Natural killer cell (primary cell): Measurements from ENCODE around the gene PRLH. TPM values are rescaled to one million over a fixed set of nuclear protein-coding genes. Genes with fewer than 3 reads are reported as not detected.

Source experiments
- ATAC-seq, 3 donors: fragments of 150-1000 bp in 2 of 3; fragments of 200-7000 bp in 1 of 3; cut with Tn5 transposase; 1 replicate in 1 of 3; 2 replicates in 2 of 3; pipeline ENCODE4 v1.10.0; 2021; ENCODE audit warnings: mild to moderate bottlenecking in 2 of 3, moderate library complexity in 2 of 3
- DNase-seq, 2 donors: peaks; one replicate each; pipeline versions ENCODE4 v3.0.0 to v3.0.0-alpha.2; 2013 to 2021; ENCODE audit warnings: mixed read lengths in 1 of 2
- H3K27ac ChIP-seq: one replicate; pipeline ENCODE4 v1.5.1; 2013; ENCODE audit warnings: mild to moderate bottlenecking, low read length
- H3K27me3 ChIP-seq: one replicate; pipeline ENCODE4 v1.6.1; 2013; ENCODE audit warnings: low read length; ENCODE audit not compliant: control insufficient read depth, insufficient read depth
- H3K36me3 ChIP-seq: one replicate; pipeline ENCODE4 v1.6.1; 2013; ENCODE audit warnings: low read length; ENCODE audit not compliant: control insufficient read depth, insufficient read depth
- H3K4me1 ChIP-seq: one replicate; pipeline ENCODE4 v1.6.1; 2013; ENCODE audit warnings: low read length; ENCODE audit not compliant: control insufficient read depth, insufficient read depth
- H3K4me3 ChIP-seq: one replicate; pipeline ENCODE4 v1.5.1; 2013; ENCODE audit warnings: low read length
- H3K9me3 ChIP-seq: one replicate; pipeline ENCODE4 v1.6.1; 2013; ENCODE audit warnings: low read length; ENCODE audit not compliant: control insufficient read depth, insufficient read depth
- H3K27ac Mint-ChIP-seq, 2 donors: one replicate each; pipeline ENCODE4 v1.8.0; 2022; ENCODE audit warnings: mild to moderate bottlenecking in 2 of 2, mixed read lengths in 2 of 2, moderate library complexity in 1 of 2
- H3K27me3 Mint-ChIP-seq, 2 donors: one replicate each; pipeline ENCODE4 v1.8.0; 2022; ENCODE audit warnings: low read depth in 2 of 2, mixed read lengths in 2 of 2
- H3K36me3 Mint-ChIP-seq: one replicate; pipeline ENCODE4 v1.8.0; 2022; ENCODE audit warnings: mixed read lengths
- H3K4me1 Mint-ChIP-seq, 2 donors: one replicate each; pipeline ENCODE4 v1.8.0; 2022; ENCODE audit warnings: mixed read lengths in 2 of 2
- H3K4me3 Mint-ChIP-seq: one replicate; pipeline ENCODE4 v1.8.0; 2022; ENCODE audit warnings: mild to moderate bottlenecking, moderate library complexity, mixed read lengths
- H3K9me3 Mint-ChIP-seq, 2 donors: one replicate each; pipeline ENCODE4 v1.8.0; 2022; ENCODE audit warnings: mixed read lengths in 2 of 2
- WGBS: methylation state at CpG from one replicate; pipeline ENCODE4 v1.1.7; 2013; ENCODE audit warnings: missing lambda C conversion rate; ENCODE audit not compliant: insufficient coverage; 5-methylcytosine and 5-hydroxymethylcytosine counted together
- intact Hi-C: fragments of 100-400 bp; cut with micrococcal nuclease; formaldehyde crosslinking; loops from one replicate; pipeline ENCODE4 v1.14.2; 2022
- total RNA-seq, 4 donors: library from RNA; stranded (reverse); fragments of 120-200 nt in 1 of 4; gene quantifications; one replicate each; pipeline versions ENCODE4 v1.2.3 to v1.2.4, GENCODE V29; 2013 to 2022
- TF ChIP-seq, protein P1 (sequence below): fragments of 200-600 bp; IDR thresholded peaks from one replicate; pipeline ENCODE4 v1.8.0; 2022; ENCODE audit warnings: antibody characterized with exemption

The PRLH gene
- total RNA-seq, 3 donors from 2014 or later (not counting 1 experiment from before 2014, with no cell fraction given), result not detected

DNA sequence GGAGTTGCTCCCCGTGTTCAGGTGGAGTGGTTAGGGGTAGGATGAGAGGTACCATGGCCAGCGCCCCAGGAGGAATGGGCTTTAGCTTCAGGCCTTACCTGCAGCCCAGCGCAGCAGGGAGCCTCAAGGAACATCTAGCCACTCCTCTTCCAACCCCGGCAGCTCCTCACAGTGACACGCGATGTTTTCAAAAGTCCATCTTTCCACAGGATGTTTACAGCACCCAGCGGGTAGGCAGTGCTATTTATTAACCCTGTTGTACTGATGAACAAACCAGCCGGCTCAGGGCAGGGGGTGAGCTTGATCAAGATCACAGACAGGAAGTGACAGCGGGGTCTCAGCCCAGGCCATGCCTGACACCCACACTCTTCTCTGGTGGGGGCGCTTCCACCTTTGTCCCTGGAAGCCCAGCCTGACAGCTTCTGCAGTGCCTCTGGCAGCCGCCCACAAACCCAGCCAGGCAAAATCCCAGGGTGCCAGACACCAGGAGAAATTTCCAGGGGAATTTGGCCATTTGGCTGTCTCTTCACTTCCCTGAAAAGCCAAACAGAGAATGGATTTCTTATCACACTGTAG is 18.4 kb upstream of the PRLH start:
- Mint-ChIP-seq H3K4me1 (no peaks in the 10 kb centered on the region), H3K27me3 (peaks cover 0 to 3% of the 10 kb centered on the region in 2 donors), H3K4me3 (no peak overlapping the region), H3K36me3 (no peaks in the 10 kb centered on the region), H3K27ac (no peak overlapping the region), H3K9me3 (no peaks in the 10 kb centered on the region)
- ATAC-seq, result no peak
- TF ChIP-seq, protein P1, sequence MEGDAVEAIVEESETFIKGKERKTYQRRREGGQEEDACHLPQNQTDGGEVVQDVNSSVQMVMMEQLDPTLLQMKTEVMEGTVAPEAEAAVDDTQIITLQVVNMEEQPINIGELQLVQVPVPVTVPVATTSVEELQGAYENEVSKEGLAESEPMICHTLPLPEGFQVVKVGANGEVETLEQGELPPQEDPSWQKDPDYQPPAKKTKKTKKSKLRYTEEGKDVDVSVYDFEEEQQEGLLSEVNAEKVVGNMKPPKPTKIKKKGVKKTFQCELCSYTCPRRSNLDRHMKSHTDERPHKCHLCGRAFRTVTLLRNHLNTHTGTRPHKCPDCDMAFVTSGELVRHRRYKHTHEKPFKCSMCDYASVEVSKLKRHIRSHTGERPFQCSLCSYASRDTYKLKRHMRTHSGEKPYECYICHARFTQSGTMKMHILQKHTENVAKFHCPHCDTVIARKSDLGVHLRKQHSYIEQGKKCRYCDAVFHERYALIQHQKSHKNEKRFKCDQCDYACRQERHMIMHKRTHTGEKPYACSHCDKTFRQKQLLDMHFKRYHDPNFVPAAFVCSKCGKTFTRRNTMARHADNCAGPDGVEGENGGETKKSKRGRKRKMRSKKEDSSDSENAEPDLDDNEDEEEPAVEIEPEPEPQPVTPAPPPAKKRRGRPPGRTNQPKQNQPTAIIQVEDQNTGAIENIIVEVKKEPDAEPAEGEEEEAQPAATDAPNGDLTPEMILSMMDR, result no peak
- 65% methylated on average over 11 of the region's 11 CpGs for WGBS
- Histone ChIP-seq H3K27me3 (no peaks in the 10 kb centered on the region), H3K36me3 (no peaks in the 10 kb centered on the region), H3K27ac (no peak overlapping the region), H3K4me3 (no peak overlapping the region), H3K4me1 (no peaks in the 10 kb centered on the region), H3K9me3 (no peaks in the 10 kb centered on the region)
- intact Hi-C loops, result no loop called here
- DNase-seq, result no peak

DNA sequence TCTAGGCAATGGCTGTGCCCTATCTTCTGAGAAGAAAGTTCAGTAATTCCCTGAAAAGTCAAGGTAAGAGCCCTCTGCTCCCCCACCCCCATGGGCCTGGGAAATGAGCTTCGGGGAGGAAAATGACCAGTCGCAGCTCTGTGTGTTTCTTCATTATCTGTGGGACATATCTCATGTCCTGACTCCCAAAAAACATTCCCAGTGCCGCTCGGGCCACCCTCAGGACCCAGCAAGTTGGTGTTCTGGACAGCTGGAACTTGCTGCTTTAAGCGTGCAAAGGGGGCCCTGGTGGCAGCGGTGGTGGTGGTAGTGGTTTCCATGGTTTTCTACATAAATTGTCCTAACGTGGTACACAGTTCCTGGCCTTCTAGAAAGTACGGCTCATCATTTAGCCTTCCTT is 17.2 kb upstream of the PRLH start:
- Mint-ChIP-seq H3K27me3 (peaks cover 3 to 7% of the 10 kb centered on the region in 2 donors), H3K9me3 (no peaks in the 10 kb centered on the region), H3K4me3 (no peak overlapping the region), H3K4me1 (no peaks in the 10 kb centered on the region), H3K27ac (no peak overlapping the region), H3K36me3 (no peaks in the 10 kb centered on the region)
- no peak overlapping the region for H3K27ac ChIP-seq
- no peak for DNase-seq
- no peaks in the 10 kb centered on the region for H3K36me3 ChIP-seq
- intact Hi-C loops, result no loop called here
- no peaks in the 10 kb centered on the region for H3K9me3 ChIP-seq
- H3K4me3 ChIP-seq, result no peak overlapping the region
- 80% methylated on average over 8 of the region's 8 CpGs for WGBS
- TF ChIP-seq, protein P1, result no peak
- H3K4me1 ChIP-seq, result no peaks in the 10 kb centered on the region
- ATAC-seq, result no peak
- H3K27me3 ChIP-seq, result no peaks in the 10 kb centered on the region

DNA sequence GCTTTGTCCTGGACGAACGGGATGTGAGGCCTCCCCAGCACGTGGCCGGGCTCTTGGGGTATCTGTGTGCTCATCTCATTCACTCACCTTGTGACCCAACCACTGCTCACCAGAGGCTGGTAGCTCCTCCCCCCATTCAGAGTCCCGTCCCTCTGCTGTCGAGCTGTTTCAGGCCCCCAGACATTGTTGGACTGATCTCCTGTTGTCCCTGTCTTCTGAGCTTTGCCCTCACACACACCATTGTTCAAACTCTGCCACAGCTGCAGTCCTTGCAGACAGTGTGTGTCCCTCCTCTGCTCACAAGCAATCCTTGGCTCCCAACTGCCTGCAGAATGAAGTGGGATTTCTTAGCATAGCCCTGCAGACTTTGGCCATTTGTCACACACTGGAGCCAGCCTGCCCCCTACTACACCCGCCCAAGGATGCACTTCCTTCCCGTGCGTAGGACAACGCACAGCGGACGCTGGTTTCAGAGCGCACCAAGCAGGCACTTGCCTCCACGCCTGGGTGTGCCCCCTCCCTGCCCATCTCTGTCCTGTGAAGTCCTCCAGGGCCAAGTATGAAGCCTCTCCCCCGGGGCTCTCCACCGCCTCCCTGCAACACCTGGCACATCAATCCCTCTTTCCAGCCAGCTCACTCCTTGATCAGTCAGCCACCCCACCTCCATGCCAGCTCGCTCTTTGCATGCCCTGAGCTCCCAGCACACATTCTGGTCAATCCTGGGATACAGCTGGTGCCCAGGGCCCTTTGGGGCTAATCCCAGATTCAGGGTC is 16.5 kb upstream of the PRLH start:
- H3K27me3 Mint-ChIP-seq, result peaks cover 3 to 7% of the 10 kb centered on the region in 2 donors

More for the DNA sequence above, 16.5 kb upstream of the PRLH start:
- H3K27ac Mint-ChIP-seq, result no peak overlapping the region
- Histone ChIP-seq H3K9me3 (no peaks in the 10 kb centered on the region), H3K4me3 (no peak overlapping the region), H3K27me3 (no peaks in the 10 kb centered on the region), H3K27ac (no peak overlapping the region), H3K36me3 (no peaks in the 10 kb centered on the region), H3K4me1 (no peaks in the 10 kb centered on the region)
- H3K36me3 Mint-ChIP-seq, result no peaks in the 10 kb centered on the region
- ATAC-seq (no peak), DNase-seq (no peak)
- WGBS, result 78% methylated on average over 17 of the region's 17 CpGs
- intact Hi-C loops, result no loop called here
- no peaks in the 10 kb centered on the region for H3K4me1 Mint-ChIP-seq
- TF ChIP-seq, protein P1, result no peak
- H3K9me3 Mint-ChIP-seq, result no peaks in the 10 kb centered on the region
- no peak overlapping the region for H3K4me3 Mint-ChIP-seq
